ENCODE results near the gene CFAP251. TPM values are rescaled to one million over a fixed set of nuclear protein-coding genes. Genes with fewer than 3 reads are reported as not detected.

The CFAP251 gene
- total RNA-seq, 1 experiment from 2014 or later = 5.5 TPM

DNA sequence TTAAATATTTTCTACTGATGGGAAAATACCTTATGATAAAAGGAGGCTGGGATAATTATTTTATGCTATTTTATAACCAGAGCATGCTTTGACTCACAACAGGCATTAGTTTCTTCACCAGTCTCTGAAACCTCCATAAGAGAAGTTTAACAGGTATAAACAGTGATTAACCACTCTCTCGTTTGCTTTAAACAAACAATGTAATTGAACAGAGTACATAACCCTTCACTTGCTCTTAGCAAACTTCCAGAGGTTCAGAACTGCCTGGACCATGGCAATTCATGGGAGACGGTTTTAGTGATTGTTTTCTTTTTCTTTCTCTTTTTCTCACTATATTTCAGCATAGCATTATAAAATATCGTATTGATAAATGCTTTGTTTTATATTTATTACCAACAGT lies 35.3 kb downstream of the CFAP251 start:
- intact Hi-C loops (cut with micrococcal nuclease; ENCODE audit: unreplicated experiment) = no loop called here
- no TSS peak for BruUV-seq (replicated peaks)
- Histone ChIP-seq H3K27me3 (replicated peaks; ENCODE audit: insufficient read depth, low read depth, low read length, poor library complexity) (no peaks in the 10 kb centered on the region), H3K4me1 (ENCODE audit: insufficient read depth, low read length, poor library complexity, severe bottlenecking) (peaks cover 3% of the 10 kb centered on the region), H3K36me3 (ENCODE audit: insufficient read depth, low read length, poor library complexity, severe bottlenecking) (no peaks in the 10 kb centered on the region), H3K9me3 (ENCODE audit: low read depth, low read length, poor library complexity, severe bottlenecking) (no peaks in the 10 kb centered on the region), H3K4me3 (ENCODE audit: low read depth, low read length, poor library complexity, severe bottlenecking) (no peak overlapping the region), H3K27ac (ENCODE audit: low read depth, low read length, poor library complexity, severe bottlenecking) (no peak overlapping the region)
- TF ChIP-seq, protein P1, sequence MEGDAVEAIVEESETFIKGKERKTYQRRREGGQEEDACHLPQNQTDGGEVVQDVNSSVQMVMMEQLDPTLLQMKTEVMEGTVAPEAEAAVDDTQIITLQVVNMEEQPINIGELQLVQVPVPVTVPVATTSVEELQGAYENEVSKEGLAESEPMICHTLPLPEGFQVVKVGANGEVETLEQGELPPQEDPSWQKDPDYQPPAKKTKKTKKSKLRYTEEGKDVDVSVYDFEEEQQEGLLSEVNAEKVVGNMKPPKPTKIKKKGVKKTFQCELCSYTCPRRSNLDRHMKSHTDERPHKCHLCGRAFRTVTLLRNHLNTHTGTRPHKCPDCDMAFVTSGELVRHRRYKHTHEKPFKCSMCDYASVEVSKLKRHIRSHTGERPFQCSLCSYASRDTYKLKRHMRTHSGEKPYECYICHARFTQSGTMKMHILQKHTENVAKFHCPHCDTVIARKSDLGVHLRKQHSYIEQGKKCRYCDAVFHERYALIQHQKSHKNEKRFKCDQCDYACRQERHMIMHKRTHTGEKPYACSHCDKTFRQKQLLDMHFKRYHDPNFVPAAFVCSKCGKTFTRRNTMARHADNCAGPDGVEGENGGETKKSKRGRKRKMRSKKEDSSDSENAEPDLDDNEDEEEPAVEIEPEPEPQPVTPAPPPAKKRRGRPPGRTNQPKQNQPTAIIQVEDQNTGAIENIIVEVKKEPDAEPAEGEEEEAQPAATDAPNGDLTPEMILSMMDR (conservative IDR thresholded peaks at IDR 0.05; ENCODE audit: low read depth, low read length) = no peak
- no peak for TF ChIP-seq EZH2 (IDR thresholded peaks at IDR 0.05; ENCODE audit: borderline replicate concordance, low read depth, low read length, poor library complexity, severe bottlenecking)
- DNase-seq (ENCODE audit: low spot score) = no peak
- POLR2A ChIA-PET (ENCODE audit: low non-redundant PET) = no interaction called here
- CTCF ChIA-PET = interaction anchor here (0.6 kb wide), 1 partner anchor 26 kb away, joined by 5 read pairs; no protein-coding TSS in a partner anchor

DNA sequence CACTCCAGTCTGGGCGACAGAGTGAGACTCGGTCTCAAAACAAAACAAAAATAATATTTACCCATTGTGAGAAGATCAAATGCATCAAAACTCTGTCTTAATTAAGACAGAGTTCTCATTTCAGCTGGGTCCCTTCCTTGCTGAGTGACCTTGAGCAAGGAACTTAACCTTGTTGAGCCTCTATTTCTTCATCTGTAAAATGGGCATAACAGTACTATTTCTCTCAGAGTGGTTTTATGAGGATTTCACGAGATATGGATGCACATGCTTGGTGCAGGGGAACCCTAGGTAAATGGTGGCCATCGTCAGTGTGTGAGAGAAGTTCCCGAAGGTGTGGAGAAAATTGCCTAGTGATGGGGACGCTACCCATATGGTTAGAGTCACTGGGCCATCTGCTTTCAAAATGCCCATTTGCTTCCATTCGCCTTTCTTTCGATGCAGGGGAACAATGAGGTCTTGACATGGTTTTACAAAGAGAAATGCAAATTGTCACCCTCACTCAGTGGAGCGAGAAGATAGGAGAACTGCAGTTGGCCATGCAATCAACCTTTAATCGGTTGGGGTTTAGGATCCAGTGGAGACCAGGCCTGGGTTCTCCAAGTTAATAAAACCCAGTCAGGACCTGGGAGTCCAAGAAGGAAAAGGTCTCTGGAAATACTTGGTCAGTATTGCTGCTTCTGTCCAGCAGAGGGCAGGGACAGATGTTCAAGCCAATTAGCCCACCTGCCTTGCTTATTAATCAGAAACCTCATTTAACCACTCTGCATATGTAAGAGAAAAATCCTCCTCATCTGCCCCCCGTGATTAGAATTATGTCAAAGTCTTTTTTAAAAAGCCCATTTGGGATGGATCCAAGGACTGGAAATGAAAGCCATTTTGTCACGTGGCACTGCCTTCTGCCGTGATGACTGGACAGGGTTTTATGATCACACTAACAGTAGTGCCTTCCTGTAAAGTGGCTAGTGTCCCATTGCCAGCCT lies 37.2 kb downstream of the CFAP251 start:
- DNase-seq (ENCODE audit: low spot score) = no peak
- Histone ChIP-seq H3K4me3 (ENCODE audit: low read depth, low read length, poor library complexity, severe bottlenecking) (no peak overlapping the region), H3K4me1 (ENCODE audit: insufficient read depth, low read length, poor library complexity, severe bottlenecking) (peaks cover 6% of the 10 kb centered on the region), H3K27me3 (replicated peaks; ENCODE audit: insufficient read depth, low read depth, low read length, poor library complexity) (no peaks in the 10 kb centered on the region), H3K27ac (ENCODE audit: low read depth, low read length, poor library complexity, severe bottlenecking) (no peak overlapping the region), H3K36me3 (ENCODE audit: insufficient read depth, low read length, poor library complexity, severe bottlenecking) (no peaks in the 10 kb centered on the region), H3K9me3 (ENCODE audit: low read depth, low read length, poor library complexity, severe bottlenecking) (no peaks in the 10 kb centered on the region)
- intact Hi-C loops (cut with micrococcal nuclease; ENCODE audit: unreplicated experiment) = no loop called here
- CTCF ChIA-PET = no interaction called here
- no peak for TF ChIP-seq EZH2 (IDR thresholded peaks at IDR 0.05; ENCODE audit: borderline replicate concordance, low read depth, low read length, poor library complexity, severe bottlenecking)
- TF ChIP-seq, protein P1 (conservative IDR thresholded peaks at IDR 0.05; ENCODE audit: low read depth, low read length) = peak; percentile 40
- no TSS peak for BruUV-seq (replicated peaks)
- POLR2A ChIA-PET (ENCODE audit: low non-redundant PET) = no interaction called here

DNA sequence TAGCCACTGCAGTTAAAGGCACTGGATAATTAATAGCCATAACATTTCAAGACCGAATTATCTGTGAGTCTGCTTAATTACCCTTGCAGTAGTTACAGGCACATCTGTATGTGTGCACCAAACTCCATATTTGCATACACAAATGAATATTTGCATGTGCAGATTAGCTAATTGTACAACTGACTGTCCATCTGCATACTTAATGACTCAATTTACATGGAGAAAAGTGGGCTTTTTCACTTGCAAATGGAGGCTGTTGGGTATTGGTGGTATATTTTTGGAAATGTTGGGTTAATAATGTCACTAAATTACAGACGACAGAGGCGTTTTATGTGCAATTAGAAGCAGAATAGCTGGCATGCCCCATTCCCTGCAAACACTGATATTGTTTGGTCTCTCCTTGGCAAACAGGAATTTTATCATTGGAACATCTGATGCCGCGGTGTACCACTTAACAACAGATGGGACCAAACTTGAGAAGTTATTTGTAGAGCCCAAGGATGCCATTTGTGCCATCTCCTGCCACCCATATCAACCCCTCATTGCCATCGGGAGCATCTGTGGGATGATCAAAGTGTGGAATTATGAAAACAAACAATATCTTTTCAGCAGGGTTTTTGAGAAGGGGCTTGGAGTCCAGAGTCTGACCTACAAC lies 39.6 kb downstream of the CFAP251 start:
- peaks cover 6% of the 10 kb centered on the region for H3K4me1 ChIP-seq (ENCODE audit: insufficient read depth, low read length, poor library complexity, severe bottlenecking)
- no peaks in the 10 kb centered on the region for H3K9me3 ChIP-seq (ENCODE audit: low read depth, low read length, poor library complexity, severe bottlenecking)
- CTCF ChIA-PET = no interaction called here
- TF ChIP-seq, protein P1 (conservative IDR thresholded peaks at IDR 0.05; ENCODE audit: low read depth, low read length) = no peak
- TF ChIP-seq EZH2 (IDR thresholded peaks at IDR 0.05; ENCODE audit: borderline replicate concordance, low read depth, low read length, poor library complexity, severe bottlenecking) = no peak
- H3K27me3 ChIP-seq (replicated peaks; ENCODE audit: insufficient read depth, low read depth, low read length, poor library complexity) = no peaks in the 10 kb centered on the region
- no TSS peak for BruUV-seq (replicated peaks)
- DNase-seq (ENCODE audit: low spot score) = no peak
- no peak overlapping the region for H3K4me3 ChIP-seq (ENCODE audit: low read depth, low read length, poor library complexity, severe bottlenecking)
- no peaks in the 10 kb centered on the region for H3K36me3 ChIP-seq (ENCODE audit: insufficient read depth, low read length, poor library complexity, severe bottlenecking)
- POLR2A ChIA-PET (ENCODE audit: low non-redundant PET) = no interaction called here
- H3K27ac ChIP-seq (ENCODE audit: low read depth, low read length, poor library complexity, severe bottlenecking) = no peak overlapping the region
- intact Hi-C loops (cut with micrococcal nuclease; ENCODE audit: unreplicated experiment) = no loop called here
